IgD-negative memory B cell (primary cell): ENCODE data around the gene MRPS7. TPM values are rescaled to one million over a fixed set of nuclear protein-coding genes. Genes with fewer than 3 reads are reported as not detected.
"Not testable (repeated sequence)": the region's sequence is repeated elsewhere in the genome, so short reads cannot be mapped to it uniquely, and the experiment has no call there.

Experiments used
- H3K27ac Mint-ChIP-seq, 3 donors: one replicate each; pipeline ENCODE4 v1.8.0; 2020 to 2022; ENCODE audit warnings: mild to moderate bottlenecking in 3 of 3, mixed read lengths in 3 of 3, moderate library complexity in 1 of 3
- H3K27me3 Mint-ChIP-seq: one replicate; pipeline ENCODE4 v1.8.0; 2021; ENCODE audit warnings: mixed read lengths
- H3K36me3 Mint-ChIP-seq: one replicate; pipeline ENCODE4 v1.8.0; 2020; ENCODE audit warnings: mild to moderate bottlenecking, mixed read lengths
- H3K4me1 Mint-ChIP-seq, 3 donors: one replicate each; pipeline ENCODE4 v1.8.0; 2020 to 2022; ENCODE audit warnings: mixed read lengths in 3 of 3, mild to moderate bottlenecking in 1 of 3
- H3K4me3 Mint-ChIP-seq, 4 donors: one replicate each; pipeline ENCODE4 v1.8.0; 2020 to 2022; ENCODE audit warnings: mild to moderate bottlenecking in 4 of 4, mixed read lengths in 4 of 4, moderate library complexity in 3 of 4
- H3K9me3 Mint-ChIP-seq, 3 donors: one replicate each; pipeline ENCODE4 v1.8.0; 2020 to 2021; ENCODE audit warnings: mixed read lengths in 3 of 3, mild to moderate bottlenecking in 1 of 3
- polyA plus RNA-seq: library from polyadenylated mRNA; unstranded; fragments of 300-500 nt; fragmentation: Illumina TruSeq; gene quantifications from one replicate; pipeline ENCODE4 v1.2.3, GENCODE V29; 2021

The MRPS7 gene
- polyA plus RNA-seq, 1 donor from 2014 or later, result 101 TPM

DNA sequence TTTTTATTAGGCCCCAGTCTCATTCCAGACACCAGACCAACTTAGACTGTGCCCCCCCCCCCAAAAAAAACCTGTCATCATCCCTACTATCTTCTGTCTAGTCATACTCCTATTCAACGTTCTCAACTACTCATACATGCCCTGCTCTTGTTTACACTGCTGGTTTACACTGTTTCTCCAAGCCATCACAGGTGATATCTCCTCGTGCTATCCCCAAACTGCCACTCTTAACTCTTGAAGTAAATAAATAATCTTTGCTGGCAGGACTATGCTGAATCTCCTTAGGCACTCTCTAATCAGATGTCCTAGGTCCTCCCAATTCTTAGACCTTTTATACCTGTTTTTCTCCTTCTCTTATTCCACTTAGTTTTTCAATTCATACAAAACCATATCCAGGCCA, 4.5 kb upstream of the MRPS7 start:
- peak overlapping the region in 1 of 4 donors; percentile 58 for H3K4me3 Mint-ChIP-seq
- peaks cover 43 to 53% (median 44%) of the 10 kb centered on the region in 3 donors for H3K4me1 Mint-ChIP-seq
- H3K27me3 Mint-ChIP-seq, H3K36me3 Mint-ChIP-seq, H3K9me3 Mint-ChIP-seq: not testable (repeated sequence)
- peak overlapping the region in 2 of 3 donors; percentile 65 to 75 for H3K27ac Mint-ChIP-seq

GRCh38 chr17:75260641-75261335, 891 bp upstream of the MRPS7 start:
- H3K4me1 Mint-ChIP-seq, result peaks cover 33 to 40% (median 37%) of the 10 kb centered on the region in 3 donors
- H3K27ac Mint-ChIP-seq, result peak overlapping the region; percentile 99 to 100 (median 100)
- no peaks in the 10 kb centered on the region for H3K27me3 Mint-ChIP-seq
- H3K36me3 Mint-ChIP-seq, result no peaks in the 10 kb centered on the region
- no peaks in the 10 kb centered on the region for H3K9me3 Mint-ChIP-seq
- H3K4me3 Mint-ChIP-seq, result peak overlapping the region; percentile 97 to 100 (median 99)

- Mint-ChIP-seq H3K27ac (peak overlapping the region; percentile 99 to 100 (median 100)), H3K36me3 (peaks cover 3% of the 10 kb centered on the region), H3K4me1 (peaks cover 27 to 33% (median 33%) of the 10 kb centered on the region in 3 donors), H3K27me3 (no peaks in the 10 kb centered on the region), H3K4me3 (peak overlapping the region; percentile 97 to 100 (median 99)), H3K9me3 (no peaks in the 10 kb centered on the region)
Observed at GRCh38 chr17:75262112-75262606, 480 bp downstream of the MRPS7 start.

DNA sequence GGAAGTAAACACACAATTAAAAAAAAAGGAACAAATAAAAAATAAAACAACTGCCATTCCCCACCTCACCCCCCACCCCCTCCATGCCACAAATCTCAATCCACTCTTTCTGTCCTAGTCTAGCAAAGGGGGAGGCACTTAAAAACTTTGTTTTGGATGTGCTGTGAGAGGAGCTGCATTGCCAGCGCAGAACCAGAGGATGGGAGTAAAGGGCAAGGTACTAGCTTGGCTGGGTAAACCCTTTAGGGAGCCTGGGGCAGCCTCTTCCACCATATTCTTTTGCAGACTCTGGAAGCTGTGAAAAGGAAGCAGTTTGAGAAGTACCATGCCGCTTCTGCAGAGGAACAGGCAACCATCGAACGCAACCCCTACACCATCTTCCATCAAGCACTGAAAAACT, 1.4 kb downstream of the MRPS7 start:
- Mint-ChIP-seq H3K36me3 (peaks cover 3% of the 10 kb centered on the region), H3K4me3 (peak overlapping the region; percentile 47 to 98 (median 88)), H3K27ac (peak overlapping the region in 2 of 3 donors; percentile 99 to 100), H3K27me3 (no peaks in the 10 kb centered on the region), H3K4me1 (peaks cover 26 to 33% (median 28%) of the 10 kb centered on the region in 3 donors), H3K9me3 (no peaks in the 10 kb centered on the region)

- Mint-ChIP-seq H3K4me1 (peaks cover 13 to 26% (median 18%) of the 10 kb centered on the region in 3 donors), H3K27ac (peak overlapping the region in 1 of 3 donors; percentile 75), H3K4me3 (peak overlapping the region in 1 of 4 donors; percentile 79), H3K27me3 (no peaks in the 10 kb centered on the region), H3K36me3 (peaks cover 3% of the 10 kb centered on the region), H3K9me3 (no peaks in the 10 kb centered on the region)
Observed at GRCh38 chr17:75265614-75266315, 4.1 kb downstream of the MRPS7 start.

DNA sequence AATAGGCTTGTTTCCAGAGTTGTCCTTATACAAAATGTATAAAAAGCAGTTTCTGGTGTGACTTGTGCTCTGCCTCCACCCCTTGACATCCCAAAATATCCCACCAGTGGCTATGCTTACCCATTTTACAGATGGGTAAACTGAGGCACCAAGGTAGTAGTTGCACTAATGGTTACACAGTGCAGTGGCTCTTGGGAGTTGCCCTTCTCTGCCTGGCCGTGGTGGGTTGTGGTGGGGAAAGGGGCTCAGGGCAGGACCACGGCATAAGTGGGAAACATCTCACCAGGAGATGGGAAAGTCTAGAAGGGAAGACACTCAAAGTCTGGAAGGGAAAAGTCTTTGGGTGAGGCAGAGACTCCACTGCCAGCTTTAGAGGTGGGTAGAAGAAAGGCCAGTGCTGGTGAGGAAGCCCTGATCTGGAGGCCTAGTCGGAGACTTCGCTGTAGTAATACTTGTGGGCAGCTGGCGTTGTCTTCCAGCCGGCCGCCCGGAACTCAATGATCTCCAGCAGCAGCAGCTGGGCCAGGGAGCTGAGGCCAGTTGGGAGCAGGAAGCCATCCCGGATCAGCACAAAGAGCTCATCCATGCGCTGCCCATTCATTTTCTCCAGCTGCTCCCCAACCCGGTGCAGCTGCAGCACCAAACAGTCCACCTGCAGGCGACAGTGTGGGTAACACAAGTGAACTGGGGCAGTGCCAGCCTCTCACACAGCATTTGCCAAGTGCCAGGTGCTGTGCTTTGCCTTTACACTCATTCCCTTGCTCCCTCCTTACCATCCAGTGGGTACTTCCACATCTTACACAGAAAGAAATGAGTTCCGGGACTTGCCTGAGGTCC, 4.9 kb downstream of the MRPS7 start:
- H3K4me1 Mint-ChIP-seq, result peaks cover 13 to 20% (median 16%) of the 10 kb centered on the region in 3 donors

GRCh38 chr17:75267153-75267410, 5.4 kb downstream of the MRPS7 start:
- peaks cover 3% of the 10 kb centered on the region for H3K36me3 Mint-ChIP-seq
- H3K27me3 Mint-ChIP-seq, result no peaks in the 10 kb centered on the region
- H3K27ac Mint-ChIP-seq, result peak overlapping the region in 2 of 3 donors; percentile 55 to 75
- H3K4me3 Mint-ChIP-seq, result peak overlapping the region in 1 of 4 donors; percentile 79
- peaks cover 15 to 21% (median 19%) of the 10 kb centered on the region in 3 donors for H3K4me1 Mint-ChIP-seq
- H3K9me3 Mint-ChIP-seq, result no peaks in the 10 kb centered on the region

More for the DNA sequence above, 4.9 kb downstream of the MRPS7 start:
- peaks cover 3% of the 10 kb centered on the region for H3K36me3 Mint-ChIP-seq
- peak overlapping the region in 2 of 3 donors; percentile 55 to 75 for H3K27ac Mint-ChIP-seq
- peak overlapping the region in 1 of 4 donors; percentile 79 for H3K4me3 Mint-ChIP-seq
- no peaks in the 10 kb centered on the region for H3K9me3 Mint-ChIP-seq
- no peaks in the 10 kb centered on the region for H3K27me3 Mint-ChIP-seq

GRCh38 chr17:75267411-75268232, 5.9 kb downstream of the MRPS7 start:
- peak overlapping the region in 1 of 3 donors; percentile 90 for H3K27ac Mint-ChIP-seq
- peaks cover 11 to 17% (median 17%) of the 10 kb centered on the region in 3 donors for H3K4me1 Mint-ChIP-seq
- H3K4me3 Mint-ChIP-seq, result peak overlapping the region in 1 of 4 donors; percentile 93
- H3K27me3 Mint-ChIP-seq, result no peaks in the 10 kb centered on the region
- no peaks in the 10 kb centered on the region for H3K9me3 Mint-ChIP-seq
- H3K36me3 Mint-ChIP-seq, result peaks cover 3% of the 10 kb centered on the region

GRCh38 chr17:75269844-75270217, 8.2 kb downstream of the MRPS7 start:
- H3K4me1 Mint-ChIP-seq, result peaks cover 17 to 21% (median 18%) of the 10 kb centered on the region in 3 donors
- H3K9me3 Mint-ChIP-seq, result no peaks in the 10 kb centered on the region
- no peaks in the 10 kb centered on the region for H3K27me3 Mint-ChIP-seq
- H3K4me3 Mint-ChIP-seq, result peak overlapping the region; percentile 30 to 93 (median 87)
- peaks cover 3% of the 10 kb centered on the region for H3K36me3 Mint-ChIP-seq
- peak overlapping the region in 2 of 3 donors; percentile 16 to 82 for H3K27ac Mint-ChIP-seq

- Mint-ChIP-seq H3K9me3 (no peaks in the 10 kb centered on the region), H3K36me3 (peaks cover 3% of the 10 kb centered on the region), H3K4me1 (peaks cover 17 to 21% (median 18%) of the 10 kb centered on the region in 3 donors)
Observed at GRCh38 chr17:75270218-75270965, 8.7 kb downstream of the MRPS7 start.

GRCh38 chr17:75270966-75271232, 9.2 kb downstream of the MRPS7 start, which contains the start of gene MIF4GD:
MIF4GD (minus strand) TSS chr17:75271231; CDS start chr17:75270195, 1,036 bp downstream.
- Mint-ChIP-seq H3K27me3 (no peaks in the 10 kb centered on the region), H3K4me3 (peak within 1 kb of the TSS; percentile 81 to 93 (median 93)), H3K9me3 (no peaks in the 10 kb centered on the region), H3K36me3 (peaks cover 3% of the 10 kb centered on the region), H3K27ac (peak within 1 kb of the TSS; percentile 16 to 91 (median 86)), H3K4me1 (peaks cover 17 to 21% (median 18%) of the 10 kb centered on the region in 3 donors)

More at GRCh38 chr17:75270218-75270965, 8.7 kb downstream of the MRPS7 start:
- Mint-ChIP-seq H3K4me3 (peak overlapping the region; percentile 81 to 93 (median 93)), H3K27me3 (no peaks in the 10 kb centered on the region), H3K27ac (peak overlapping the region; percentile 16 to 85 (median 82))

DNA sequence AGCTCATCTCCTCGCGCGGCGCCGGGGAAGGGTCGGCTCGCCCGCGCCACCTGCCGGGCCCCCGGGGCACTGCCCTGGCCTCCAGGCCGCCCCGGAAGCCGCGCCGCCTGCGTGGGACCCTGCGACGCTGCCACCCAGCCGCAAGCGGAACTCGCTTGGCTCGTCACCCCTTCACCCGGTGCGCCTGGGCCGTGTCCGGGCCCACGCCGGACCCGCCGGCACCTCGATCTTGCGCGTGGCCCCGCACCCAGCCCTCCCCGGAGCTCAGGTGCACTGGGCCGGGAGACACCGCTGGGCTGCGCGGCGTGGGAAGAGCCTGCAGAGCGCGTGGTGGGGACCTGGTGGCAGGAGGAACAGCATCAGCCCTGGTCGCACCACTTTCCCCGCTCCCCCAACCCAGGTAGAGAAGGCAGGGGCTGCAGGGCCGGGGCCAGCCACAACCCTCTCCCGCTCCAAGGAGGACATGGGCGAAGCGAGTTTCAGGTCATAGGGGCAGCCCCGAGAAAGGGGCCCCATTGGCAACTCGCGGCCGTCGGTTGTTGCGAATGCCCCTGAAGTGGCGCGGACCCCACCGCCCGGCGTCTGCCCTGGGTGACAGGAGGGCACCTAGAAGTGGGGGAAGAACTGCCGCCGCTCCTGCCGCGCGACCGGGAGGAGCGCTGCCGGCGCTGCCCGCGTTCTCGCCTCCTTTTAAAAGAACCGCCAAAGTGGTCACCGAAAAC, 9.7 kb downstream of the MRPS7 start:
- H3K9me3 Mint-ChIP-seq, result no peaks in the 10 kb centered on the region
- peak overlapping the region; percentile 2 to 91 (median 86) for H3K27ac Mint-ChIP-seq
- H3K27me3 Mint-ChIP-seq, result no peaks in the 10 kb centered on the region
- H3K4me1 Mint-ChIP-seq, result peaks cover 17 to 20% (median 18%) of the 10 kb centered on the region in 3 donors
- peak overlapping the region; percentile 69 to 92 (median 84) for H3K4me3 Mint-ChIP-seq
- peaks cover 3% of the 10 kb centered on the region for H3K36me3 Mint-ChIP-seq
